CD4-positive, alpha-beta memory T cell (primary cell): ENCODE measurements around the gene LETMD1. TPM values are rescaled to one million over a fixed set of nuclear protein-coding genes. Genes with fewer than 3 reads are reported as not detected.
"Not testable (repeated sequence)": the region's sequence is repeated elsewhere in the genome, so short reads cannot be mapped to it uniquely, and the experiment has no call there.

Experiments
- CTCF ChIA-PET: fragments of 350-600 bp; sonication (Branson Sonifier 250); formaldehyde crosslinking; loops from one replicate; lab custom pipeline; 2021; ENCODE audit warnings: inconsistent platforms; ENCODE audit not compliant: partially characterized antibody; lab: Charles Lee
- POLR2A ChIA-PET: fragments of 350-600 bp; sonication (Branson Sonifier 250); formaldehyde crosslinking; loops from one replicate; lab custom pipeline; 2021; ENCODE audit not compliant: partially characterized antibody; lab: Charles Lee
- DNase-seq, 5 donors: peaks; one replicate each; pipeline versions ENCODE4 v3.0.0 to v3.0.0-alpha.2; 2020 to 2022; ENCODE audit warnings: mixed read lengths in 1 of 5
- H3K27ac ChIP-seq: one replicate; pipeline ENCODE4 v1.7.0; 2013; ENCODE audit warnings: low read depth, low read length
- H3K27me3 ChIP-seq: 2 replicates; pipeline ENCODE4 v1.7.0; 2013; ENCODE audit warnings: mild to moderate bottlenecking, low read length, moderate library complexity; ENCODE audit not compliant: insufficient read depth
- H3K36me3 ChIP-seq: 2 replicates; pipeline ENCODE4 v1.7.0; 2013; ENCODE audit warnings: mild to moderate bottlenecking, low read length, moderate library complexity; ENCODE audit not compliant: insufficient read depth
- H3K4me1 ChIP-seq: 2 replicates; pipeline ENCODE4 v1.7.0; 2013; ENCODE audit warnings: mild to moderate bottlenecking, low read length, moderate library complexity; ENCODE audit not compliant: insufficient read depth
- H3K4me3 ChIP-seq, 2 donors: one replicate each; pipeline ENCODE4 v1.7.0; 2013; ENCODE audit warnings: low read length in 2 of 2, mild to moderate bottlenecking in 1 of 2
- H3K9me3 ChIP-seq, 2 donors: one replicate each; pipeline ENCODE4 v1.7.0; 2013; ENCODE audit warnings: low read length in 2 of 2, control low read depth in 1 of 2; ENCODE audit not compliant: control insufficient read depth in 1 of 2
- H3K27ac Mint-ChIP-seq, 7 donors: one replicate each; pipeline ENCODE4 v1.8.0; 2020 to 2021; ENCODE audit warnings: mixed read lengths in 7 of 7, mild to moderate bottlenecking in 6 of 7, inconsistent platforms in 3 of 7, moderate library complexity in 3 of 7
- H3K27me3 Mint-ChIP-seq, 2 donors: one replicate each; pipeline ENCODE4 v1.8.0; 2020 to 2021; ENCODE audit warnings: mixed read lengths in 2 of 2
- H3K36me3 Mint-ChIP-seq, 2 donors: one replicate each; pipeline ENCODE4 v1.8.0; 2020 to 2021; ENCODE audit warnings: mixed read lengths in 2 of 2, inconsistent platforms in 1 of 2, mild to moderate bottlenecking in 1 of 2
- H3K4me1 Mint-ChIP-seq, 4 donors: one replicate each; pipeline ENCODE4 v1.8.0; 2020 to 2021; ENCODE audit warnings: mixed read lengths in 4 of 4, mild to moderate bottlenecking in 1 of 4
- H3K4me3 Mint-ChIP-seq, 8 donors: one replicate each; pipeline ENCODE4 v1.8.0; 2020 to 2021; ENCODE audit warnings: mixed read lengths in 8 of 8, mild to moderate bottlenecking in 7 of 8, moderate library complexity in 6 of 8, inconsistent platforms in 3 of 8
- H3K9me3 Mint-ChIP-seq, 8 donors: one replicate each; pipeline ENCODE4 v1.8.0; 2020 to 2021; ENCODE audit warnings: mixed read lengths in 8 of 8, mild to moderate bottlenecking in 5 of 8, inconsistent platforms in 3 of 8, moderate library complexity in 1 of 8
- intact Hi-C: fragments of 100-400 bp; cut with micrococcal nuclease; formaldehyde crosslinking; loops from one replicate; pipeline ENCODE4 v1.15.1; 2023
- polyA plus RNA-seq, 2 donors: library from polyadenylated mRNA; unstranded; fragments of 300-500 nt; fragmentation: Illumina TruSeq; gene quantifications; one replicate each; pipeline ENCODE4 v1.2.3, GENCODE V29; 2021
- total RNA-seq, 2 experiments: library from RNA; stranded (reverse); gene quantifications; one replicate each; pipeline ENCODE4 v1.2.3, GENCODE V29; 2021

Gene LETMD1
- total and polyA plus RNA-seq, 4 experiments from 2014 or later, result 32.6 to 93.3 (median 60.1) TPM

GRCh38 chr12:51070004-51070403 is 21.9 kb downstream of the LETMD1 start:
- Histone ChIP-seq H3K27ac (no peak overlapping the region), H3K9me3 (no peaks in the 10 kb centered on the region), H3K36me3 (peaks cover 27% of the 10 kb centered on the region), H3K27me3 (no peaks in the 10 kb centered on the region), H3K4me1 (no peaks in the 10 kb centered on the region), H3K4me3 (no peak overlapping the region)
- H3K4me3 Mint-ChIP-seq, result no peak overlapping the region
- no peaks in the 10 kb centered on the region for H3K27me3 Mint-ChIP-seq
- no peak for DNase-seq
- H3K27ac Mint-ChIP-seq, result peak overlapping the region in 3 of 7 donors; percentile 46 to 72 (median 59)
- no peaks in the 10 kb centered on the region for H3K9me3 Mint-ChIP-seq
- H3K4me1 Mint-ChIP-seq, result no peaks in the 10 kb centered on the region
- H3K36me3 Mint-ChIP-seq, result peaks cover 19 to 57% of the 10 kb centered on the region in 2 donors
- ChIA-PET CTCF (interaction anchor here (1.0 kb wide), 1 partner anchor 201 kb away, joined by 3 read pairs; no protein-coding TSS in a partner anchor), POLR2A (interaction anchor here (1.2 kb wide), 1 partner anchor 12 kb away, joined by 3 read pairs; no protein-coding TSS in a partner anchor)
- intact Hi-C loops, result no loop called here

GRCh38 chr12:51071663-51072062 is 23.5 kb downstream of the LETMD1 start:
- no peak overlapping the region for H3K27ac ChIP-seq
- Mint-ChIP-seq H3K27ac (peak overlapping the region in 1 of 7 donors; percentile 12), H3K36me3 (peaks cover 19 to 47% of the 10 kb centered on the region in 2 donors), H3K9me3 (no peaks in the 10 kb centered on the region), H3K27me3 (no peaks in the 10 kb centered on the region), H3K4me1 (peaks cover 5 to 12% (median 8%) of the 10 kb centered on the region in 4 donors), H3K4me3 (no peak overlapping the region)
- H3K9me3 ChIP-seq, result no peaks in the 10 kb centered on the region
- CTCF ChIA-PET, result no interaction called here
- peaks cover 26% of the 10 kb centered on the region for H3K36me3 ChIP-seq
- no peaks in the 10 kb centered on the region for H3K27me3 ChIP-seq
- peaks cover 8% of the 10 kb centered on the region for H3K4me1 ChIP-seq
- POLR2A ChIA-PET, result no interaction called here
- intact Hi-C loops, result no loop called here
- no peak for DNase-seq
- H3K4me3 ChIP-seq, result no peak overlapping the region

GRCh38 chr12:51075390-51075789 is 27.3 kb downstream of the LETMD1 start:
- CTCF ChIA-PET, result interaction anchor here (1.1 kb wide), 1 partner anchor 310 kb away, joined by 3 read pairs; no protein-coding TSS in a partner anchor
- POLR2A ChIA-PET, result interaction anchor here (1.2 kb wide), 1 partner anchor 8 kb away, joined by 3 read pairs; no protein-coding TSS in a partner anchor

GRCh38 chr12:51076236-51076930 is 28.3 kb downstream of the LETMD1 start:
- ChIA-PET CTCF (interaction anchor here (1.1 to 1.7 kb wide), 4 partner anchors 14 to 311 kb away, joined by 3 to 4 read pairs (median 3); no protein-coding TSS in a partner anchor), POLR2A (interaction anchor here (1.6 kb wide), 1 partner anchor 141 kb away, joined by 4 read pairs; the partner anchor contains the start of gene POU6F1)
- Histone ChIP-seq H3K4me3 (no peak overlapping the region), H3K36me3 (peaks cover 14% of the 10 kb centered on the region), H3K4me1 (peaks cover 9% of the 10 kb centered on the region), H3K27ac (no peak overlapping the region), H3K27me3 (no peaks in the 10 kb centered on the region), H3K9me3 (no peaks in the 10 kb centered on the region)
- intact Hi-C loops, result no loop called here
- Mint-ChIP-seq H3K27me3 (no peaks in the 10 kb centered on the region), H3K36me3 (peaks cover 7 to 27% of the 10 kb centered on the region in 2 donors), H3K9me3 (peaks cover 0 to 1% (median 0%) of the 10 kb centered on the region in 8 donors), H3K4me1 (peaks cover 21 to 40% (median 32%) of the 10 kb centered on the region in 4 donors), H3K27ac (peak overlapping the region; percentile 47 to 90 (median 70)), H3K4me3 (peak overlapping the region in 2 of 8 donors; percentile 46 to 52)
- no peak for DNase-seq

More at GRCh38 chr12:51075390-51075789, 27.3 kb downstream of the LETMD1 start:
- DNase-seq, result no peak
- Histone ChIP-seq H3K4me1 (peaks cover 8% of the 10 kb centered on the region), H3K4me3 (no peak overlapping the region), H3K27ac (no peak overlapping the region), H3K27me3 (no peaks in the 10 kb centered on the region), H3K9me3 (no peaks in the 10 kb centered on the region), H3K36me3 (peaks cover 15% of the 10 kb centered on the region)
- Mint-ChIP-seq H3K27me3 (no peaks in the 10 kb centered on the region), H3K27ac (peak overlapping the region in 1 of 7 donors; percentile 70), H3K4me3 (peak overlapping the region in 1 of 8 donors; percentile 13), H3K9me3 (peaks cover 0 to 1% (median 0%) of the 10 kb centered on the region in 8 donors), H3K36me3 (peaks cover 7 to 29% of the 10 kb centered on the region in 2 donors), H3K4me1 (peaks cover 17 to 35% (median 26%) of the 10 kb centered on the region in 4 donors)
- intact Hi-C loops, result no loop called here

- H3K36me3 ChIP-seq, result peaks cover 2% of the 10 kb centered on the region
- intact Hi-C loops, result no loop called here
- H3K4me1 Mint-ChIP-seq, result peaks cover 33 to 56% (median 46%) of the 10 kb centered on the region in 4 donors
- H3K4me3 Mint-ChIP-seq, result peak overlapping the region in 1 of 8 donors; percentile 53
- H3K9me3 Mint-ChIP-seq, result peaks cover 0 to 5% (median 0%) of the 10 kb centered on the region in 8 donors
- no peaks in the 10 kb centered on the region for H3K9me3 ChIP-seq
- H3K36me3 Mint-ChIP-seq, result peaks cover 3 to 20% of the 10 kb centered on the region in 2 donors
- no peaks in the 10 kb centered on the region for H3K27me3 ChIP-seq
- peak overlapping the region in 2 of 7 donors; percentile 58 to 75 for H3K27ac Mint-ChIP-seq
- ChIA-PET POLR2A (no interaction called here), CTCF (interaction anchor here (1.2 kb wide), 1 partner anchor 15 kb away, joined by 3 read pairs; no protein-coding TSS in a partner anchor)
- H3K4me3 ChIP-seq, result no peak overlapping the region
- no peaks in the 10 kb centered on the region for H3K27me3 Mint-ChIP-seq
- no peak for DNase-seq
- H3K27ac ChIP-seq, result no peak overlapping the region
- H3K4me1 ChIP-seq, result peaks cover 25% of the 10 kb centered on the region
These were observed 29.8 kb downstream of the LETMD1 start for GRCh38 chr12:51077930-51078329.

- peaks cover 33 to 58% (median 46%) of the 10 kb centered on the region in 4 donors for H3K4me1 Mint-ChIP-seq
- peak overlapping the region in 2 of 7 donors; percentile 58 to 75 for H3K27ac Mint-ChIP-seq
These were observed 30.2 kb downstream of the LETMD1 start for GRCh38 chr12:51078346-51078745.

GRCh38 chr12:51078866-51079265 is 30.7 kb downstream of the LETMD1 start:
- H3K27me3 ChIP-seq, H3K36me3 ChIP-seq, H3K27me3 Mint-ChIP-seq, H3K4me3 ChIP-seq, DNase-seq, CTCF ChIA-PET, H3K27ac ChIP-seq, intact Hi-C loops, H3K9me3 Mint-ChIP-seq, POLR2A ChIA-PET, H3K9me3 ChIP-seq: not testable (repeated sequence)
- Mint-ChIP-seq H3K4me3 (peak overlapping the region in 1 of 8 donors; percentile 31), H3K27ac (peak overlapping the region in 2 of 7 donors; percentile 27 to 41), H3K36me3 (peaks cover 0 to 14% of the 10 kb centered on the region in 2 donors), H3K4me1 (peaks cover 36 to 63% (median 49%) of the 10 kb centered on the region in 4 donors)
- peaks cover 28% of the 10 kb centered on the region for H3K4me1 ChIP-seq

More at GRCh38 chr12:51078346-51078745, 30.2 kb downstream of the LETMD1 start:
- H3K9me3 Mint-ChIP-seq, intact Hi-C loops, H3K9me3 ChIP-seq, H3K27me3 Mint-ChIP-seq, CTCF ChIA-PET, H3K27me3 ChIP-seq, POLR2A ChIA-PET, H3K4me3 ChIP-seq, H3K27ac ChIP-seq, H3K36me3 ChIP-seq: not testable (repeated sequence)
- Mint-ChIP-seq H3K36me3 (peaks cover 0 to 18% of the 10 kb centered on the region in 2 donors), H3K4me3 (peak overlapping the region in 1 of 8 donors; percentile 53)
- peak in 1 of 5 donors; percentile 12 for DNase-seq
- H3K4me1 ChIP-seq, result peaks cover 25% of the 10 kb centered on the region
